Lower leg skin (tissue), 3 donors: Measurements from ENCODE around the gene ABCC4.

Source experiments
- POLR2A ChIP-seq, 2 donors: fragments of 450-650 bp; IDR thresholded peaks; one replicate each; pipeline ENCODE4 v1.6.1; 2016 to 2017; ENCODE audit warnings: antibody characterized with exemption in 2 of 2, mild to moderate bottlenecking in 1 of 2, moderate library complexity in 1 of 2
- TF ChIP-seq, protein P1 (sequence below), 3 donors: fragments of 450-650 bp; IDR thresholded peaks; one replicate each; pipeline ENCODE4 v1.5.1; 2016; ENCODE audit warnings: antibody characterized with exemption in 3 of 3, mild to moderate bottlenecking in 3 of 3, moderate library complexity in 2 of 3

DNA sequence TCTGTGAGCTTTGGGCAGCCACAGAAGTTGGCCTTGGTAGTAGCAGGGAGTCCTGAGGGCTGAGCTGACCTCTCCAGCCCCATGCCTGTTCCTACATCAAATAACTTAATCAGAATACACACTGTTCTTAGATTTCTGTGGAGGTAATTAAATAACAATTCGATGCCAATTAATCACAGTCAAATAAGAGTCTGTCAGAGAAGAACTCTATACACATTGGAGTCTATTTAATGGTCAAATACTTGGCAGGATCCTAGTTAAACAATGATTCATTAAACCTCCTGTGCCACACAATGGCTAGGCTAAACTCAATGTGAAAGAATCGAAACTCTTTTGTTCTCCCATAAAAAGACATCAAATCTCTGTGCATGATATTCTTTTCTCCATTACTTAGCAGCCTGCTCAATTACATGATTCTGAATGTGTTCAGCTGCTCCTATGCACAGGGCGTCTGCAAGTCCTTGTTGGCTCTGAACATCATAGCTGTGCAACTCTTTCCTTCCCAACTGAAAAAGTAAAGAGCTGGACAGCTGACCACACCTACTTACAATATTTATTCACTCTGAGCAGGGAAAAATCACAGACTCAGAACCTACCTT lies 173.1 kb downstream of the ABCC4 start:
- TF ChIP-seq, protein P1, sequence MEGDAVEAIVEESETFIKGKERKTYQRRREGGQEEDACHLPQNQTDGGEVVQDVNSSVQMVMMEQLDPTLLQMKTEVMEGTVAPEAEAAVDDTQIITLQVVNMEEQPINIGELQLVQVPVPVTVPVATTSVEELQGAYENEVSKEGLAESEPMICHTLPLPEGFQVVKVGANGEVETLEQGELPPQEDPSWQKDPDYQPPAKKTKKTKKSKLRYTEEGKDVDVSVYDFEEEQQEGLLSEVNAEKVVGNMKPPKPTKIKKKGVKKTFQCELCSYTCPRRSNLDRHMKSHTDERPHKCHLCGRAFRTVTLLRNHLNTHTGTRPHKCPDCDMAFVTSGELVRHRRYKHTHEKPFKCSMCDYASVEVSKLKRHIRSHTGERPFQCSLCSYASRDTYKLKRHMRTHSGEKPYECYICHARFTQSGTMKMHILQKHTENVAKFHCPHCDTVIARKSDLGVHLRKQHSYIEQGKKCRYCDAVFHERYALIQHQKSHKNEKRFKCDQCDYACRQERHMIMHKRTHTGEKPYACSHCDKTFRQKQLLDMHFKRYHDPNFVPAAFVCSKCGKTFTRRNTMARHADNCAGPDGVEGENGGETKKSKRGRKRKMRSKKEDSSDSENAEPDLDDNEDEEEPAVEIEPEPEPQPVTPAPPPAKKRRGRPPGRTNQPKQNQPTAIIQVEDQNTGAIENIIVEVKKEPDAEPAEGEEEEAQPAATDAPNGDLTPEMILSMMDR (IDR thresholded peaks at IDR 0.05) = no peak
- no peak for TF ChIP-seq POLR2A (IDR thresholded peaks at IDR 0.05)
